ENCODE results near the gene UBASH3A. TPM values are rescaled to one million over a fixed set of nuclear protein-coding genes. Genes with fewer than 3 reads are reported as not detected.
A peak's percentile ranks its signal among the peaks of the same experiment; 100 is the strongest.

Gene UBASH3A
- total RNA-seq, 1 experiment from 2014 or later: not detected

- Mint-ChIP-seq H3K4me3 (ENCODE audit: low read depth, unreplicated experiment) (no peak overlapping the region), H3K36me3 (ENCODE audit: insufficient read depth, unreplicated experiment) (no peaks in the 10 kb centered on the region), H3K27ac (ENCODE audit: unreplicated experiment) (no peak overlapping the region), H3K9me3 (ENCODE audit: low read depth, unreplicated experiment) (no peaks in the 10 kb centered on the region), H3K27me3 (ENCODE audit: unreplicated experiment) (no peaks in the 10 kb centered on the region), H3K4me1 (ENCODE audit: low read depth, unreplicated experiment) (peaks cover 17% of the 10 kb centered on the region)
- DNase-seq: peak; percentile 65
- BruUV-seq (replicated peaks): no TSS peak
- intact Hi-C loops (cut with micrococcal nuclease; ENCODE audit: unreplicated experiment): loop anchor here (1.0 to 10.0 kb wide), 2 partner anchors 53 to 69 kb away; no protein-coding TSS in a partner anchor
- CTCF ChIA-PET: interaction anchor here (0.8 to 1.2 kb wide), 2 partner anchors 28 to 72 kb away, joined by 3 read pairs; no protein-coding TSS in a partner anchor
- peak; percentile 78 for TF ChIP-seq CTCF (IDR thresholded peaks at IDR 0.05; ENCODE audit: unreplicated experiment)
Measured at GRCh38 chr21:42381347-42381984, 22.2 kb upstream of the UBASH3A start.

- Mint-ChIP-seq H3K4me1 (ENCODE audit: low read depth, unreplicated experiment) (peaks cover 28% of the 10 kb centered on the region), H3K9me3 (ENCODE audit: low read depth, unreplicated experiment) (no peaks in the 10 kb centered on the region), H3K36me3 (ENCODE audit: insufficient read depth, unreplicated experiment) (no peaks in the 10 kb centered on the region), H3K27me3 (ENCODE audit: unreplicated experiment) (no peaks in the 10 kb centered on the region), H3K4me3 (ENCODE audit: low read depth, unreplicated experiment) (no peak overlapping the region), H3K27ac (ENCODE audit: unreplicated experiment) (no peak overlapping the region)
- no TSS peak for BruUV-seq (replicated peaks)
- TF ChIP-seq CTCF (IDR thresholded peaks at IDR 0.05; ENCODE audit: unreplicated experiment): no peak
- CTCF ChIA-PET: no interaction called here
- DNase-seq: no peak
- intact Hi-C loops (cut with micrococcal nuclease; ENCODE audit: unreplicated experiment): loop anchor here (10.0 kb wide), 1 partner anchor 52 kb away; no protein-coding TSS in a partner anchor
Measured at GRCh38 chr21:42382915-42383314, 20.8 kb upstream of the UBASH3A start.

GRCh38 chr21:42383331-42383730 is 20.4 kb upstream of the UBASH3A start:
- no peak overlapping the region for H3K27ac Mint-ChIP-seq (ENCODE audit: unreplicated experiment)
- H3K4me3 Mint-ChIP-seq (ENCODE audit: low read depth, unreplicated experiment): no peak overlapping the region
- H3K36me3 Mint-ChIP-seq (ENCODE audit: insufficient read depth, unreplicated experiment): peaks cover 4% of the 10 kb centered on the region
- peaks cover 31% of the 10 kb centered on the region for H3K4me1 Mint-ChIP-seq (ENCODE audit: low read depth, unreplicated experiment)
- no peaks in the 10 kb centered on the region for H3K27me3 Mint-ChIP-seq (ENCODE audit: unreplicated experiment)
- CTCF ChIA-PET: no interaction called here
- intact Hi-C loops (cut with micrococcal nuclease; ENCODE audit: unreplicated experiment): loop anchor here (10.0 kb wide), 1 partner anchor 51 kb away; no protein-coding TSS in a partner anchor
- DNase-seq: no peak
- no peak for TF ChIP-seq CTCF (IDR thresholded peaks at IDR 0.05; ENCODE audit: unreplicated experiment)
- BruUV-seq (replicated peaks): no TSS peak
- no peaks in the 10 kb centered on the region for H3K9me3 Mint-ChIP-seq (ENCODE audit: low read depth, unreplicated experiment)

- Mint-ChIP-seq H3K4me3 (ENCODE audit: low read depth, unreplicated experiment) (no peak overlapping the region), H3K36me3 (ENCODE audit: insufficient read depth, unreplicated experiment) (peaks cover 9% of the 10 kb centered on the region), H3K27me3 (ENCODE audit: unreplicated experiment) (no peaks in the 10 kb centered on the region), H3K4me1 (ENCODE audit: low read depth, unreplicated experiment) (peaks cover 41% of the 10 kb centered on the region), H3K27ac (ENCODE audit: unreplicated experiment) (no peak overlapping the region), H3K9me3 (ENCODE audit: low read depth, unreplicated experiment) (no peaks in the 10 kb centered on the region)
- no peak for TF ChIP-seq CTCF (IDR thresholded peaks at IDR 0.05; ENCODE audit: unreplicated experiment)
- CTCF ChIA-PET: no interaction called here
- BruUV-seq (replicated peaks): no TSS peak
- no peak for DNase-seq
- intact Hi-C loops (cut with micrococcal nuclease; ENCODE audit: unreplicated experiment): loop anchor here (10.0 kb wide), 1 partner anchor 50 kb away; no protein-coding TSS in a partner anchor
Measured at GRCh38 chr21:42384156-42384945, 19.4 kb upstream of the UBASH3A start.
